ENCODE data around the gene SORBS2.

SORBS2 gene

DNA sequence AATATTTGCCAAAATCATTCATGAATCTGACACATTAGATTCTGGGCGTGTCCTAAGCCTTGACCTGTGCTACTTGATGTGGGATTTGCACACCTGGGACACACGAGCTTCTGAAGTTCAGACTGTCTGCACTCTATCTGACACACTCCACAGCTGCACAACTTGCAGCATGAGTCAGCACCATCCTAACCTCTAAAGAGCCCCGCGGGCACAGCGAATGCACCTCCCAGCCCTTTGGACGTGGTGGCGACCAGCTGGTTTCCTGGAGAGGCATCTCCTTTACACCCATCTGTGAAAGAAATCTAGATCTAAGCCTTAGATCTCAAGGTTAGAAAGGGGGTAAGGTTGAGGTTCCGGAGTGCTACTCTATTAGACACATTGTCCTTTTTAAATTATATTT lies 69.2 kb downstream of the SORBS2 start:
- in situ Hi-C loops (cut with MboI; ENCODE audit: low sequenced_read_pairs): no loop called here

DNA sequence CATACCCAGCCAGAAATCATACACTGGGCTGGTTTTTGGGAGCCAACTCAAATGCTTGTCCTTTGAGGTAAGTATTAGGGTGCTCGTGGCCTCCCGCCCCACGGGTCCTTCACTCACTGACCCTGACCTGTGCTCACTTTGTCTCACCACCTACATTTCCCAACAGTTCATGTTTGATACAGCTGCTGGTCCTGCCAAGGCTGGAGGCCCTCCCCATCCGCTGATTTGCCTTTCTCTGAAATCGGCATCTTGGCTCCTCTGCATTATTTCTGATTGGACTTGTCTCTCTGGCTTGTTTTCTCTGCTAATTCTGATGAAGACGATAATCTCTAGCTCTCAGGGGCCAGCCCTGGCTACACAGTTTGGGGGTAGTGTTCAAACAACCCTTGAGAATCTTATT lies 70.2 kb downstream of the SORBS2 start:
- in situ Hi-C loops (cut with MboI; ENCODE audit: low sequenced_read_pairs): no loop called here

DNA sequence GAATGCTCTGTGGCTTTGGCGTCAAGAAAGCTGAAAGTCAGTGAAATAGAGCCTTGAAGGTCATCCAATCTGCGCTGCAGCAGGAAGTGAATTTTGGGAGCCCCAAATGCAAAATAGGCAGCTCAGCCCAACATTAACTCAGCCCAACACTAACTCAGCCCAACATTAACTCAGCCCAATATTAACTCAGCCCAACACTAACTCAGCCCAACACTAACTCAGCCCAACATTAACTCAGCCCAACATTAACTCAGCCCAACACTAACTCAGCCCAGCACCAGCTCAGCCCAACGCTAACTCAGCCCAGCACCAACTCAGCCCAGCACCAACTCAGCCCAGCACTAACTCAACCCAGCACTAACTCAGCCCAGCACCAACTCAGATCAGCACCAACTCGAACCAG lies 71.5 kb downstream of the SORBS2 start:
- in situ Hi-C loops (cut with MboI; ENCODE audit: low sequenced_read_pairs): no loop called here

DNA sequence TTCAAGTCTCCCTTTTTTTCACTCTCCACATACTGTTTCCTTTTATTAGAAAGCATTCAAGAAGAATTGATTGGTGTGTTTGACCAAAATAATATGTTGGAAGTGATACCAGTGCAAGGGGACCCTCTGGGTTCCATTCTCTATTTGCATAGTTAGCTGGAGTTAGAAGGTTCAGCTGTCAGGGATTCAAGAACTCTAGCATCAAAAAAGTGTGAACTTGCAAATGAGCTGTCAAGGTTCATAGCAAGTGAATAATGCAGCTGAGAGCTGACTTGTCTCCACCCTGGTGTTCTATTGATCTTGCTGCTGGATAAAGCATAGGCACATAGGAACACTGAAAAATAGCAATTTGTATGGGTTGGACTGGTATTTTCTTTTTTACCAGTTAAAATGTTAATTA lies 73.2 kb downstream of the SORBS2 start:
- in situ Hi-C loops (cut with MboI; ENCODE audit: low sequenced_read_pairs): no loop called here

DNA sequence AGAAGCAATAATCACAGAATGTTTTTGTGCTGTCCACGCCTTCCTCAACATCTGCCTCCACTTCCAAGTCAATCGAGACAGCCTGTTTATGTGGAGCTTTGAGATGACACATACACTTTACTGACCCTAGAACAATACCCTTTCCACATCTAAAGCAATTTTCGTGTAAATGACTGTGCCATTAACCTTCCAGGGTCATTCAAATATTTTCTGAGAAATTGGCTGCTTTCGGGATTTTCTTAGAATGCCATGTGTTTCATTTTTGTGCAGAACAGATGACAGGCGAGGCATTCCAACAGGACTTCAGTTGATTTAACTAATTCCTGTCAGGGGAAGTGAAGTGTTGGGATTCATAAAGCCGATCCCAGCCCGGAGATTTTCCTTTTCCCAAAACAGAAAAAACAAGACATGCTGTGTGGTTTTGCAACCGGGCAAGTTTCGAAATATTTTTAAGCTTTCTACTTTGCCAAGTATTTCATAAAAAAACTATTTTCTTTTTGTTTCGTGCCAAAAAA lies 73.9 kb downstream of the SORBS2 start:
- in situ Hi-C loops (cut with MboI; ENCODE audit: low sequenced_read_pairs): no loop called here

DNA sequence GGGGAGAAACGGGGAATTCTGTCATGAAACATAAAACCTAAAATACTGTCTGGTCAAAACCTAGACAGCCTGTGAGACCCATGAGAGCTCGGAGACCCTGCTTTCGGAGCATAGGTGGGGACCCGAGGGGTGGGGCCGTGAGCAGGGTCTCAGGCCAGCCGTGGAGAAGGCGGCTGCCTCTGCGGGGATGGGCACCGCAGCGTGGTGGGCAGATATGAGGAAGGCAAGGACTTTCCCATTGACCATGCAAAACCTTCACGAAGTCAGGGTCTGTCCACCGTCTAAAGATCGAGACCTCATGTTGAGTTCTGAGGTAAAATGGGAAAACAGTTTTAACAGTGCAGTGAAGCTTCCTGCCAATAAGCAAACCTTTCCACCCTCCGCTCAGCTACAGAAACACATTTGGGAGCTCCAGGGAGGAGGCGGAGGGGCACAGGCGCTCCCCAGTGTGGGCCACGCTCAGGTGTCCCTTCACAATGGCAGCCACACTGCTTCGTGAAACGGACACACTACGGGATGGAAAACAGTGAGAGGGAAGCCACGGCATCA lies 74.4 kb downstream of the SORBS2 start:
- in situ Hi-C loops (cut with MboI; ENCODE audit: low sequenced_read_pairs): no loop called here

DNA sequence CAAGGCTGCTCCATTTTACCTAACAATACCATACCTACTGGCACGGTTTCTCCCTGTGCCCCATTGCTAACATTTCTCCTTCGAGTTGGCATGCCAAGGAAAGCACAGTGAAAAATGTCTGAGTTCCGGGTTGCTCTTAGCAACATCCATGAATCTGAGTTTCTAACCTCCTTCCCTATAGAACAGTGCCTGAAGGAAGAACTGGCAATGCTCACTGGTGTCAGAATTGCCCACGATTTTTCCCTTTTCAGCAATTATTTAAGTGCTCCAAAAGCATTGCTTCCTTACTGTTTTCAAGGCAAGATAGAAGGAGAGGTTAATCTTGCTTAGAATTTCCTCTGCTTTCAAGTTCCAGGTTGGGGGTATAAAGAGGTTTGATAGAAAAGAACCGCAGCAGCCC lies 75.1 kb downstream of the SORBS2 start:
- in situ Hi-C loops (cut with MboI; ENCODE audit: low sequenced_read_pairs): no loop called here

DNA sequence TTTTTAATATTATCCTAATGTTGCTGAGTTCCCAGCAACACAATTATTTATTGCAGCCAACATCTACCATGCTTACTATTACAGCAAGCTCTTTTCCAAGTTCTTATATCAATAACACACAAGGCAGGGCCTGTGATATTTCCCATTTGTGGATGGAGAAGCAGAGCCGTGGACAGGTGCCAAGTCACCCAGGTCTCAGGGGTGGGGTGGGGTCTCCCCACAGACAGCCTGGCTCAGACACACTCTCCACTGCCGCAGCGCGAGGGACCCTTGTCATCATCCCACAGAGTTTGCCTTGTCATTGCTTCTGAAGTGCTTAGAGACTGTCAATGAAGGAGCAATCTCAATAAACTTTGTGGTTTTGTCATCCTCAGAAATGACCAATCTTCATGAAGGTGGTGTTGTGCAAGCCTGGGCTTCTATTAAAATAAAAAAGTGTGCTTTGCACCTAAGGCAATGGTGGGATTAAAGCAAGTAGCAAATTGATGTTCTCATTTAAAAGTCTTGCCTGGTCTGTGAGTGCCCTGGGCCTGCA lies 76.1 kb downstream of the SORBS2 start:
- in situ Hi-C loops (cut with MboI; ENCODE audit: low sequenced_read_pairs): no loop called here

DNA sequence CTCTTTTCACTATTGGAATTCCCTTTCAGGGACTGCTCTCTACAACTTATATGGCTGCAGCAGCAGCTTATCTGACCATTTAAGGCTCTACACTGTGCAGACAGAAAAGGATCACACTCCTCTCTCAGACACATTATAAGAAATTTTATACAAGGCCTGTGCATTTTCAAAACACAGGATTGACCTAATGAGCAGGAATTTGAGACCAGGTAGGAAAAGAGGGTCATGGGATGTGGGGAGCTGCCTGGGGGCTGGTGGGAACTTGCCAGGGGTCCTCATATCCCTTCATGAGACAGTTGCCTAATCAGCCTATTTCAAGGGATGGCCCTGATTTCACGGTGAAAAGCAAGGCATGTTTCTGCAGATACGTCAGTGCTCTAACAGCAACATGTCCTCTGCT lies 77.1 kb downstream of the SORBS2 start:
- in situ Hi-C loops (cut with MboI; ENCODE audit: low sequenced_read_pairs): no loop called here

DNA sequence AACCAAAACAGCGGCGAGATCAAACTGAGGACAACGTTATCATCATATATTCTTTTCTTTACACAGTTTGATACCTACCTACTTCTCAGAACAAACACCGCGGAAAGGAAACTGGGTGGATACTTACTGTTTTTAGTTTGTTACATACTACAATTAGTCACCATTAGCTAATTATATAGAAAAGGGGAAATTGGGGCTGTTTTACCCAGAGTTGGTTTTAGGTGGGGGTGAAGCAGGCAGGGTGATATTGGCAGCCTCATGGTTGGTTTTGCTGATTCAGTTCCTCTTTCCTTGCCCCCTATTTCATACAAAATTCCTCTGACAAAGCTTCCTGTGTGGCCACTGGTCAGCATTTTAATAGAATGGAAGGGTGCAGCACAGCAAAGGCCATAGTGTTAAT lies 77.8 kb downstream of the SORBS2 start:
- in situ Hi-C loops (cut with MboI; ENCODE audit: low sequenced_read_pairs): no loop called here

DNA sequence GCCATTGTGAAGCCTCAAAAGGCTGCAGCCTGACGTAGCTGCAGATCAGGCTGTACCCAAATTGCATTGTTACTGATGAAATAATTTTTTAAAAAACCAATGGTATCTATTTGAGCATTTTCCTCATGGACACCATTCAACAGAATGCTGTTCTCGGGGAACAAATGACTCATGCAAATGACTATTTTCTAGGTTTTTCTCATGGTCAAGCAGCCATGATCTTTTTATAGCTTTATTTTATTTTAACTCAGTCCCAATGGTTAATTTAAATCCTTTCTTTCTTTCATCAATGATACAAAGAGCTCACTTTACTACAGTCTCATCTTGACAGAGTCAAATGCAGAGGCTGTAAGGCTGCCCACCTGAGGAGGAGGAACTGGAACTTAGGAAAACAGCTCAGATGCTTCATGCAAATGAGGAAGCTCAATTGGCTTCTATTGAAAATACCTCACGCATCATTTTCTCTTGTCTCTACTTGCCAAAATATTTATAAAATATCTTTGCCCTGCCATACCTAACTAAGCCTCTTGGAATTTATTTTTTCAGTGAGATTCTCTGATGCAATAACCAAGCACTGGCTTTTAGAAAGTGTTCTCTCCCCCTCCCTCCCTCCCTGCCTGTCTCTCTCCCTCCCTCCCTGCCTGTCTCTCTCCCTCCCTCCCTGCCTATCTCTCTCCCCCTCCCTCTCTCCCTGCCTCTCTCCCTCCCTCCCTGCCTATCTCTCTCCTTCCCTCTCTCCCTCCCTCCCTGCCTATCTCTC lies 81.0 kb downstream of the SORBS2 start:
- in situ Hi-C loops (cut with MboI; ENCODE audit: low sequenced_read_pairs): no loop called here

DNA sequence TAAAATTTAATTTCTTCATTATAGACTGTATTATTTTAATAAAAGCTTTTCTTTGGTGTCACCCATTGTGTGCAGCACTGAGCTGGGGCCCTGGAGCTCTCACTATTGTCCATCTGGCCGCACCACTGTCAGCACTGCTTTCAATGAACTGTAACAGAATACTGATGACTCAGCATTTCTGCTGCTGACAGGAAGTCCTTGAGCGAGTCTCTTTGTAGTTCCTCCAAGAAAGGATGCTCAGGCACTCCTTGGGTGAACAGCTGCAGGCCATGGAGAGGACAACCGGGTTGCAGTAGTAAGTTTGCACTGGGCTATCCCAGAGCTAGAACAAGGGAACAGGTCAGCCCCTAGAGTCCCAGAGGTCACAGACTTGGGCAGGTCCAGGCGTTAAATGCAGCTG lies 81.6 kb downstream of the SORBS2 start:
- in situ Hi-C loops (cut with MboI; ENCODE audit: low sequenced_read_pairs): no loop called here

DNA sequence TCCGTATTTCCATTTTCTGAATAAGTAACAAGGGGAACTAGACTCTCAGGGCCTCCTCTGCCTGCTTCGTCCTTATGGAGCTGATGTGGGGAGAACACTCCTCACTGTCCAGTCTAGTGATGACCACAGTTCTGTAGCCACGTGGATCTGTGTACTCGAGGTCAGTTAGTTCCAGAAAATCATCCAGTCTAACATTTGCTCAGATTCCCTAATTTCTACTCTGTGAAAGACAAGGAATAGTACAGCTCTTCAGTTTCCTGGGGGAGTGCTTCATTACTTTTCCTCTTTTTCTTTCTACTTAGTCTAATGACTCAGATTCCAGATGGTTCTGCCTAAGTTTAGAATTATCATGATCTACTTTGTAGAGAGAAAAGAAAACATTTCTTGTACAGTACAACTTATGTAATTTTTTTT lies 82.6 kb downstream of the SORBS2 start:
- in situ Hi-C loops (cut with MboI; ENCODE audit: low sequenced_read_pairs): no loop called here

DNA sequence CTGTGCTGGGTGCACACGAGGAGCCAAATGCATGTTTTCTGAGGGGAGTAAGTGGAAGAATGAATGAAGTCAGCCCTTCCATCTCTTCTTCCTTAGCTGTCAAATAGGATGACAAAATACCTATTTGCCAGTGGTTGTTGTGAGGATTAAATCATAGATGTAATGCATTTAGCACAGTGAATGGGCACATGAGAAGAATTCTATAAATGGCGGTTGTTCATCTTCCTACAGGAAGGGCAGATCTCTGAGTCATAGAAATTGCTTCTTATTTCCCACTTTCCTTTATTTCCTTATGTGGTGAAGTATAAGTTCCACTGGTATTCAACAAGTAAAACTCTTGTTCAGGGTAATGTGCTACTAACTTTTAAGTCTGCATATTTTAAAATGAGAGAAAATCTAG lies 83.1 kb downstream of the SORBS2 start:
- in situ Hi-C loops (cut with MboI; ENCODE audit: low sequenced_read_pairs): no loop called here

DNA sequence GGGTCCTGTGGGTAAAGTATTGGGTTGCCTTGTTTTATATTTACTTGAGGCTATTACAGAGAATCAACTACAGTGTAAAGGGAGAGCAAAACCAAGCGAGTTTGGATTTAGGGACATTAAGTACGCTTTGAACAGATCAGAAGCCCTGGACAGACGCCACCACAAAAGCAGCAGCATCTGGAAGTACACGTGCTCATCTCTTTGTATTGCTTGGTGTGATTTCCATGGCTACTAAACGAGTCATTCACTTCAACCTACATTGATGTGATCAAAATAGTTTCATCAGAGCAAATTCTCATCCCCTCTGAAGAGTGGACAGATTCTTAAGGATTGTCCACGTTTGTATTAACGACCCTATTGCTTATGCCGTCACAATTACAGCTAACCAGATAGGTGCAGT lies 85.1 kb downstream of the SORBS2 start:
- in situ Hi-C loops (cut with MboI; ENCODE audit: low sequenced_read_pairs): no loop called here

DNA sequence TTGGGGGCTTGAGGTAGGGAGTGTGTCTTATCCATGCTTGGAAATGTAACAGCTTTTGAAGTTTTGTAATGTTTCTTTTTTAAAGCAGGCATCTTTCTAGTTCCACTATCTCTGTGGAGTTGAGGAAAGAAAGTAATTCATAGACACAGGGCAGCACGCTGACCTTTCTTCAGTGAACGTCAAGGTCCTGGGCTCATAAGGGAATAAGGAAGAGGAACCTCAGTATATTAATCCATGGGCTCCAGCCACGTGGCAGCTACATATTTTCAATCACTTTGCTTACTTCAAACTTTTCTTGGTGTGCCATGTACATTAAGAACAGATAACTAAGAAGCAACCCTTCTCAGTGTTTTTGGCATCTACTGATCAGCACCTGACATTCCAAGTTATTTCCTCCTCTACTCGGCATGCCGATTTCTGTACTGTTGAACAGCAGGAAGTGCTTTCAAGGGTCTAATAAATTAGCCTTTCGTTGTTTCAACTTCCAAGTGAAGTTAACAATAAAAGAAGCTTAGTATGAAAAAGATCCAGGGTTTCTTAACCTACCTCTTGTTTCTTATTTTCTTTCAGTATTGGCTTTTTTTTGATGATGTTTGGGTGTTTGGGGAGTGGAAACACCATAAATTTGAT lies 88.2 kb downstream of the SORBS2 start:
- in situ Hi-C loops (cut with MboI; ENCODE audit: low sequenced_read_pairs): no loop called here

DNA sequence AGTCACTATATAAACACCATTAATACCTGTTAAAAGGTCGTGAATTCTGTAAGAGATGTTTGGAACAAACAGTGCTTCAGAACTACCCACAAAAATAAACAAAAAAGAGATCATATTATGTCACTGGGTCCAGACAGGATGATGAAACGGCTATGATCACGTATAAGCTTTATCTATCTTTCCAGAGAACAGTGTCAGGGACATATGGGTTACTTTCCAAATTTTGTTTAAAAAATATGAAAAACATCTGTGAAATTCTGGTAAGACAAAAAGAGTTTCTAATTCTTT lies 90.0 kb downstream of the SORBS2 start:
- in situ Hi-C loops (cut with MboI; ENCODE audit: low sequenced_read_pairs): no loop called here

DNA sequence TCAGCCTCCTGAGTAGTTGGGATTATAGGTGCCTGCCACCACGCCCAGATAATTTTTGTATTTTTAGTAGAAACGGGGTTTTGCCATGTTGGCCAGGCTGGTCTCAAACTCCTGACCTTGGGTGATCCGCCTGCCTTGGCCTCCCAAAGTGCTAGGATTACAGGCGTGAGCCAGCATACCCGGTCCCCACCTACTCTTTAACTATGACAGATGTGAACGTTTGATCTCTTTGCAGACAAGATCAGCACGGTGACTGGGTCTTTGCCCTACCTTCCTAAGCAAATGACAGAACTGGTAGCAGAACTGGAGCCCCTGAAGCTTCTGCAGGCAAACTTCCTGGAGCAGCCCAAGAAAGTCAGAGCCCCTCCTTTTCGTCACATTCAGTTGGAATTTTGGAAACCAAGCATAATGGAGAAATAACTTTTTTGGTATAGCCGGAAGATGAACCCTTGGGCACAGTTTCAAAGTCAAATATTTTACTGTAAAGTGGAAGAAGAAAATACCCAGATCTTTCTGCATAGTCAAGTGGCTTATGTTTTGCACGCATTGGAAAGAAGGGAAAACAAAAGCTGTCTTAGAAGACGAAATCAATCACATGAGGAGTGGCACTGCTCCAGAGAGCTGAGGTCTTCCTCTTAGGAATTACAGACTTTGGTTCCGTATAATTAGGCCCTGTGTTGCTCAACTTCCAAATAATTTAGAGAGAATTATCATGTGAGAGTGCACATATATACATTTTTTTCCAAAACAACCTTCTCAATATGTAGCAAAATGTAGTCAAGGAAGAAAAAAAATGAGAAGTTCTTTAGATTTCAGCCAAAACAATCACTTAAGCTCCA lies 90.6 kb downstream of the SORBS2 start:
- in situ Hi-C loops (cut with MboI; ENCODE audit: low sequenced_read_pairs): no loop called here

DNA sequence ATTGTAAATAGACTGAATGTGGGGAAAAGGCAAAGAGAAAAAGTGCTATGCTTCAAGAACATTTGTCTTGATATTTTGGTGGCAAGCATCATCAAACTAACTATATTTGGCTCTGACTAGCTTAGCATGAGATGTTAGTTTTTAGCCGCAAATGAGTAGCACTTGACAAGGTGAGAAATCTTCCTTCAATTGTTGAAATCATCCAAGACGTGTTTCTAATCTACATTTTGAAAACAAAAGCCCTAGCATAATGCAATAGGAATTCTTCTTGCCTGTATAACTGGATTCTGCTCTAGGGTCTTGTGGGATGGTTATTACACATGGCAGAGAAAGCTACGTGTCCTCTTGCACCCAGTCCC lies 92.5 kb downstream of the SORBS2 start:
- in situ Hi-C loops (cut with MboI; ENCODE audit: low sequenced_read_pairs): no loop called here

DNA sequence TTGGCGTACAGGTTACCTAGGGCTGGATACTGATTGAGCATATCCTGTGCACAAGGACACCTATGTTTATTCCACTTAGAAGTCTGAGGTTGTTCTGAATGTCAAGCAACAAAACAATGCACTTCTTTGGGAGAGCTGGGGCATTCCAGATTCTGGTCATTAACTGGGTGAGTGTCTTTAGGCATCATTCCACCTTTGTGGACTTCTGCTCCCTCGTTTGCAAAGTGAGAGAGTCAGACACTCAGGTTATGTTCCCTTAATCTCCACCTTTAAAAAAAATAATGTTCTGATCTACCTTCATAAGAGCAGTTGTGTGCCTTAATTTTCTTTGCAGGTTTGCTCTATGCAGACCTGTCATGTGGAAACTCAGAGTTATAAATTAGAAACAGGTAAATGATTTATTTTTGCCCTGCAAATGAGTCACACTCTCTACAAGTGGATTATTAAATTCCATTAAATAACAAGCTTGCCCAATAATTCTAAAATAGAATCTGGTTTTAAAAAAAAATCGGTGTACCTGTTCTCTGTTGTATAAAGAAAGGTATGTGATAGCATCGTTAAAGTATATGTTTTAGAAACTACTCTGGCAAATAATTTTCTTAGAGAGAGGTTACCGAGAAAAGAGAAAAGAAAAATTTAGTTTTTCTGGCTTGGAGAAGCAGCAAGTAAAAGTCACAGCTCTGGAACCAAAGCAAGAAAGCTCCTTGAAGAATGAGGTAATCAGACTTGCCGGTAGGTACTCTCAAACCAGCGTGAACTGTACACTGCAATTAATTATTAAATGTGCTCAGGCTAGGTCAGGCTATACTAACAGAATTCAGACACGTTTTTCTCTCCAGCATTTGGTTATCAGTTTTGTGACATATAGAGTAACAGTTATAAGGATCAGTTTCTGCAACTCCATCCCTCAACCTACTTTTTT lies 93.2 kb downstream of the SORBS2 start:
- in situ Hi-C loops (cut with MboI; ENCODE audit: low sequenced_read_pairs): no loop called here

DNA sequence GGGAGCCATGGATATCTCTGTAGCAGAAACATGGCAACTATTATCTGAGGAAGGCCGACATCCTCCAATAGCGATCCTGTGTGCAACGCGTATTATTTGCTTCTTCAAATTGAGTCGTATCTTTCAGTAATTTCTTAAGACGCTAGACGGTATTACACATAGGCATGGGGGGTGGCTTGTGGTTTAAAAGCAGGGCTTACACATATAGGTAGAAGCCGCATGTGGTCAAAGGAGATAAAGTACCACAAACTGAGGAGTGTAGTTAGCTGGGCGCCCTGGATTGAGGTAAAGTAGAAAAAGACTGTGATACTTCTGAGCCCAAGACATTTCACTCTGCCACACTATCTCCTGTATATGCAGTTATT lies 94.6 kb downstream of the SORBS2 start:
- in situ Hi-C loops (cut with MboI; ENCODE audit: low sequenced_read_pairs): no loop called here

All from HL-60/S4 treated with retinoic acid at 250 ng/mL for 4 days and 3 days (cell line).